ENCODE measurements around the gene ASCL5.

DNA sequence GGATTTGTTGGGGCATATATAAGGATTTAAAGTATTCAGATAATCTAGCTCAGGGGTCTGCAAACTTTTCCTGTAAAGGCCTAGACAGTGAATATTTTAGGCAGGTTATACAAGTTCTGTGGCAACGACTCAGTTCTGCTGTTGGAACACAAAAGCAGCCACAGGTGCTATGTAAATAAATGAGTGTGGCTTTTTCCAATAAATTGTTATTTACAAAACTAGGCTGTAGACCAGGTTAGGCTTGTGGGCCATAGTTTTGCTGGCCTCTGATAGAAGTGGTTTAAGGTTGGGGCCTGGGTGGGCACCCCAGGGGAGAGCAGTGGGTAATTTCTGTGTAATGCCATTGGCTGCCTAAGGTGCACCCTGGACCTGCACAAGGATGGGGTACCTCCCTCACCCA lies 46.8 kb upstream of the ASCL5 start:
- TF ChIP-seq, protein P1, sequence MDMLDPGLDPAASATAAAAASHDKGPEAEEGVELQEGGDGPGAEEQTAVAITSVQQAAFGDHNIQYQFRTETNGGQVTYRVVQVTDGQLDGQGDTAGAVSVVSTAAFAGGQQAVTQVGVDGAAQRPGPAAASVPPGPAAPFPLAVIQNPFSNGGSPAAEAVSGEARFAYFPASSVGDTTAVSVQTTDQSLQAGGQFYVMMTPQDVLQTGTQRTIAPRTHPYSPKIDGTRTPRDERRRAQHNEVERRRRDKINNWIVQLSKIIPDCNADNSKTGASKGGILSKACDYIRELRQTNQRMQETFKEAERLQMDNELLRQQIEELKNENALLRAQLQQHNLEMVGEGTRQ (CRISPR knock-in tag; IDR thresholded peaks at IDR 0.05) = no peak
- TF ChIP-seq MAFF (IDR thresholded peaks at IDR 0.05; ENCODE audit: low read length) (no peak), SIN3A (IDR thresholded peaks at IDR 0.05; ENCODE audit: borderline replicate concordance in 2 of 2, control insufficient read depth in 1 of 2, low read depth in 2 of 2, low read length in 2 of 2) (no peak), HDGF (IDR thresholded peaks at IDR 0.05) (no peak), NR2C2 (CRISPR knock-in tag; IDR thresholded peaks at IDR 0.05) (no peak), NR2C2 (tag; IDR thresholded peaks at IDR 0.05) (no peak), TCF7L2 (IDR thresholded peaks at IDR 0.05; ENCODE audit: low read depth, low read length) (no peak)

Data from K562 (cell line).